PFSK-1 (cell line): ENCODE data around the gene DAGLA.

Experiments used
- FOXP2 ChIP-seq: optimal IDR thresholded peaks from 2 replicates; pipeline ENCODE3; 2011; ENCODE audit warnings: borderline replicate concordance, control low read depth, inconsistent platforms; ENCODE audit not compliant: insufficient read depth; ENCODE audit errors: extremely low read length, extremely low read depth
- POLR2AphosphoS5 ChIP-seq: IDR thresholded peaks from 2 replicates; pipeline ENCODE4 v1.6.1; 2012; ENCODE audit warnings: low read depth, mild to moderate bottlenecking, control low read depth, low read length, moderate library complexity
- REST ChIP-seq, 2 experiments: IDR thresholded peaks; 2 replicates each; pipeline versions ENCODE4 v1.6.1 to v1.8.0; 2011 to 2012; ENCODE audit warnings: low read depth in 2 of 2, low read length in 2 of 2, control low read depth in 1 of 2, inconsistent platforms in 1 of 2, mild to moderate bottlenecking in 1 of 2, moderate library complexity in 1 of 2; ENCODE audit not compliant: insufficient read depth in 1 of 2
- SIN3A ChIP-seq: IDR thresholded peaks from 2 replicates; pipeline ENCODE4 v1.6.1; 2012; ENCODE audit warnings: mild to moderate bottlenecking, low read length, moderate library complexity, borderline replicate concordance; ENCODE audit not compliant: insufficient read depth
- TAF1 ChIP-seq: IDR thresholded peaks from 2 replicates; pipeline ENCODE4 v1.6.1; 2012; ENCODE audit warnings: low read length, control low read depth, borderline replicate concordance; ENCODE audit not compliant: insufficient read depth

DNA sequence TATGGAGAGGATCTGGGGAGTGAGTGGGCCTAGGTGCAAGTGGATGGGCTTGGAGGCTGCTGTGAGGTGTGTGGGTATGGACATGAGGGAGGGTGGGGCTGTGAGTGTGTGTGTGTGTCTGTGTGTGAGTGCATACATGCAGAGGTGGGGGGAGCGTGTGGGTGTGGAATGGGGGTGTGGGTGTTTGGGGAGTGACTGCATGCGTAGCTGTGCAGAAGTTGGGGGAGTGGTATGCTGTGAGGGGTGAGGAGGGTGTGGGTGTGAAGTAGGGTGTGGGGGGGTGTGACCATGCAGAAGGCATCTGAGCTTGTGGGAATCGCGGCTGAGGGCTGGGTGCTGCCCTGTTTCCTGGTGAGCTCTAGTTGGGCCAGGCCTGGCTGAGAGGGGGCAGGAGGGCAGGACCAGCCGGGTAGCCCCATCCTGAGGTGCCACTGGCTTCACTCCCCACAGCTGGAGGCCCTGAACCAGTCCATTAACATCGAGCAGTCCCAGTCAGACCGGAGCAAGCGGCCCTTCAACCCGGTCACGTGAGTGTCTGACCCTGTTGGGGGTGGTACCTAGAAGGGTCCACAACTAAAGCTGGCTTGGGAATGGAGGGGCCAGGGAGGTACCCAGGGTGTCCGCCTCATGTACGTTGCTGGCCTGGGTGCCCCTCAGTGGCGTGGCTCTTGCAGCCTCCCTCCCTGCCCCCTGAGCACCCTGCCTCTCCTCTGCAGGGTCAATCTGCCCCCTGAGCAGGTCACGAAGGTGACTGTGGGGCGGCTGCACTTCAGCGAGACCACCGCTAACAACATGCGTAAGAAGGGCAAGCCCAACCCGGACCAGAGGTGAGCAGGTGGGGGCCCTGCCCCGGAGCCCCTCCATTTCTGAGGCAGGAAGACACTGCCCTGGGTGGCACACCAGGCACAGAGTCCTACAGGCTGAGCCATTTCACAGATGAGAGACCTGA lies 95.7 kb downstream of the DAGLA start:
- no peak for TF ChIP-seq POLR2AphosphoS5
- TF ChIP-seq REST (IDR thresholded peaks at IDR 0.05; ENCODE audit: insufficient read depth in 1 of 2, low read depth in 2 of 2, low read length in 2 of 2), result no peak
- TF ChIP-seq TAF1, result no peak
- TF ChIP-seq SIN3A, result no peak
- no peak for TF ChIP-seq FOXP2
